ENCODE measurements around the gene PTCH2. TPM values are rescaled to one million over a fixed set of nuclear protein-coding genes. Genes with fewer than 3 reads are reported as not detected.
A peak's percentile ranks its signal among the peaks of the same experiment; 100 is the strongest.

The PTCH2 gene
- total and polyA plus RNA-seq, 11 donors, result 0.19 to 0.85 (median 0.37) TPM; not detected in 1

GRCh38 chr1:44849575-44850132, 6.6 kb upstream of the PTCH2 start:
- WGBS, 4 donors, result 73 to 84% (median 79%) methylated on average over 2 of the region's 2 CpGs
- ATAC-seq, result no peak

GRCh38 chr1:44848456-44849181, 5.6 kb upstream of the PTCH2 start:
- intact Hi-C loops (cut with DNase I), result loop anchor here in 3 of 10 donors (5.0 to 10.0 kb wide), 3 partner anchors 54 to 136 kb away; partner anchors contain the start of gene EIF2B3 (in 1 of the 3)
- WGBS, 4 donors, result 51 to 73% (median 59%) methylated on average over 7 of the region's 7 CpGs

More at GRCh38 chr1:44849575-44850132, 6.6 kb upstream of the PTCH2 start:
- Histone ChIP-seq H3K9me3 (no peaks in the 10 kb centered on the region), H3K27ac (peak overlapping the region in 5 of 12 donors; percentile 17 to 61 (median 52)), H3K36me3 (peaks cover 0 to 17% (median 7%) of the 10 kb centered on the region in 9 donors), H3K4me1 (peaks cover 0 to 16% (median 10%) of the 10 kb centered on the region in 12 donors), H3K4me3 (no peak overlapping the region), H3K27me3 (no peaks in the 10 kb centered on the region)
- no peak for DNase-seq
- intact Hi-C loops (cut with DNase I), result loop anchor here in 3 of 10 donors (5.0 to 10.0 kb wide), 3 partner anchors 53 to 135 kb away; partner anchors contain the start of gene EIF2B3 (in 1 of the 3)
- TF ChIP-seq CTCF (IDR thresholded peaks at IDR 0.05), result no peak
- no peak for TF ChIP-seq POLR2A (IDR thresholded peaks at IDR 0.05)

DNA sequence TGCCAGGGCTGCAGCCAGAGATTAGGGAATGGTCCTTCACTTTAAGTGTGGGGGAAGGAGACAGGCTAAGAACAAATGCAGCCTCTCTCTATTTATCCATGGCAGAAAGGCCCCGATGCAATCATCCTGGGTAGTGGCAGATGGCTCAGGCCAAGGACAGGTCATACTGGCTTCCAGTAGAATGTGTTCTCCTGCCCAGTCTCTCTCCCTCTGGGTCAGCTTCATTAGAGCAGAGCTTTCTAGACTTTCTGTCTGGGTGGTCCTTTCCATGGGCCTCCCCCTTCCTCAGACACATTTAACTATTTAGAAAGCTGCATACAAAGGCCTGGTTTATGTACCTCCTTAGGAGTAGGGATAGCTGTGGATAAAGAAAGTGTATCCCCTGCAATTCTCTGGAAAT, 4.8 kb upstream of the PTCH2 start:
- Histone ChIP-seq H3K4me3 (no peak overlapping the region), H3K4me1 (peaks cover 0 to 24% (median 11%) of the 10 kb centered on the region in 12 donors), H3K36me3 (peaks cover 0 to 17% (median 6%) of the 10 kb centered on the region in 9 donors), H3K27me3 (peaks cover 0 to 2% (median 0%) of the 10 kb centered on the region in 9 donors), H3K27ac (peak overlapping the region in 1 of 12 donors; percentile 17), H3K9me3 (no peaks in the 10 kb centered on the region)
- ATAC-seq, result no peak
- TF ChIP-seq CTCF (IDR thresholded peaks at IDR 0.05) (no peak), POLR2A (IDR thresholded peaks at IDR 0.05) (no peak)
- no peak for DNase-seq
- WGBS, 4 donors, result 69 to 100% (median 84%) methylated on average over 1 of the region's 1 CpG
- intact Hi-C loops (cut with DNase I), result loop anchor here in 3 of 10 donors (5.0 to 10.0 kb wide), 3 partner anchors 54 to 137 kb away; partner anchors contain the start of gene EIF2B3 (in 1 of the 3)

More at GRCh38 chr1:44848456-44849181, 5.6 kb upstream of the PTCH2 start:
- Histone ChIP-seq H3K36me3 (peaks cover 0 to 17% (median 6%) of the 10 kb centered on the region in 9 donors), H3K4me1 (peaks cover 0 to 16% (median 11%) of the 10 kb centered on the region in 12 donors), H3K4me3 (no peak overlapping the region), H3K27ac (peak overlapping the region in 5 of 12 donors; percentile 17 to 61 (median 52)), H3K9me3 (no peaks in the 10 kb centered on the region), H3K27me3 (no peaks in the 10 kb centered on the region)
- peak in 2 of 5 donors; percentile 24 to 40 for DNase-seq
- ATAC-seq, result peak in 2 of 4 donors; percentile 35 to 48
- TF ChIP-seq CTCF (IDR thresholded peaks at IDR 0.05), result no peak
- TF ChIP-seq POLR2A (IDR thresholded peaks at IDR 0.05), result no peak

GRCh38 chr1:44846985-44847384, 3.9 kb upstream of the PTCH2 start:
- intact Hi-C loops (cut with DNase I), result loop anchor here in 3 of 10 donors (5.0 to 10.0 kb wide), 3 partner anchors 55 to 138 kb away; partner anchors contain the start of gene EIF2B3 (in 1 of the 3)
- DNase-seq, result no peak

More at GRCh38 chr1:44846985-44847384, 3.9 kb upstream of the PTCH2 start:
- TF ChIP-seq CTCF (IDR thresholded peaks at IDR 0.05), result no peak
- TF ChIP-seq POLR2A (IDR thresholded peaks at IDR 0.05), result no peak
- no peak for ATAC-seq
- H3K4me1 ChIP-seq, result peaks cover 0 to 28% (median 13%) of the 10 kb centered on the region in 12 donors
- no peak overlapping the region for H3K4me3 ChIP-seq
- H3K27me3 ChIP-seq, result peaks cover 0 to 8% (median 0%) of the 10 kb centered on the region in 9 donors
- H3K27ac ChIP-seq, result no peak overlapping the region
- peaks cover 0 to 17% (median 6%) of the 10 kb centered on the region in 9 donors for H3K36me3 ChIP-seq
- WGBS, 4 donors, result 88 to 98% (median 89%) methylated on average over 1 of the region's 1 CpG
- no peaks in the 10 kb centered on the region for H3K9me3 ChIP-seq
